Measurements from ENCODE around the gene KIF16B.

KIF16B gene

GRCh38 chr20:16352321-16352720, 220.9 kb downstream of the KIF16B start:
- no peak for TF ChIP-seq REST (IDR thresholded peaks at IDR 0.05; ENCODE audit: insufficient read depth in 1 of 2, low read depth in 2 of 2, low read length in 2 of 2)

- no peak for TF ChIP-seq SIN3A (IDR thresholded peaks at IDR 0.05; ENCODE audit: borderline replicate concordance, insufficient read depth, low read length)
These were observed 221.8 kb downstream of the KIF16B start for GRCh38 chr20:16351415-16351814.

- no peak for TF ChIP-seq SIN3A (IDR thresholded peaks at IDR 0.05; ENCODE audit: borderline replicate concordance, insufficient read depth, low read length)
- no peak for TF ChIP-seq FOXP2 (optimal IDR thresholded peaks at IDR 0.05; ENCODE audit: borderline replicate concordance, extremely low read depth, extremely low read length, insufficient read depth)
- no peak for TF ChIP-seq POLR2AphosphoS5 (IDR thresholded peaks at IDR 0.05; ENCODE audit: low read depth, low read length)
- TF ChIP-seq REST (IDR thresholded peaks at IDR 0.05; ENCODE audit: insufficient read depth in 1 of 2, low read depth in 2 of 2, low read length in 2 of 2): no peak
- no peak for TF ChIP-seq TAF1 (IDR thresholded peaks at IDR 0.05; ENCODE audit: borderline replicate concordance, insufficient read depth, low read length)
These were observed 222.8 kb downstream of the KIF16B start for GRCh38 chr20:16350465-16350864.

GRCh38 chr20:16349523-16350260, 223.6 kb downstream of the KIF16B start:
- TF ChIP-seq FOXP2 (optimal IDR thresholded peaks at IDR 0.05; ENCODE audit: borderline replicate concordance, extremely low read depth, extremely low read length, insufficient read depth) (no peak), TAF1 (IDR thresholded peaks at IDR 0.05; ENCODE audit: borderline replicate concordance, insufficient read depth, low read length) (no peak), POLR2AphosphoS5 (IDR thresholded peaks at IDR 0.05; ENCODE audit: low read depth, low read length) (no peak), REST (IDR thresholded peaks at IDR 0.05; ENCODE audit: insufficient read depth in 1 of 2, low read depth in 2 of 2, low read length in 2 of 2) (no peak), SIN3A (IDR thresholded peaks at IDR 0.05; ENCODE audit: borderline replicate concordance, insufficient read depth, low read length) (no peak)

- no peak for TF ChIP-seq REST (IDR thresholded peaks at IDR 0.05; ENCODE audit: insufficient read depth in 1 of 2, low read depth in 2 of 2, low read length in 2 of 2)
These were observed 226.3 kb downstream of the KIF16B start for GRCh38 chr20:16346956-16347355.
